Osteocyte (in vitro differentiated cells): ENCODE results near the gene RIPK3. TPM values are rescaled to one million over a fixed set of nuclear protein-coding genes. Genes with fewer than 3 reads are reported as not detected.

ENCODE experiments used
- DNase-seq: peaks from one replicate; pipeline ENCODE4 v3.0.0; 2021; ENCODE audit warnings: mixed read lengths; ENCODE audit not compliant: unreplicated experiment; ENCODE audit errors: extremely low spot score
- H3K27ac Mint-ChIP-seq: one replicate; pipeline ENCODE4 v1.8.0; 2021; ENCODE audit warnings: mild to moderate bottlenecking, mixed read lengths; ENCODE audit not compliant: unreplicated experiment
- H3K27me3 Mint-ChIP-seq: one replicate; pipeline ENCODE4 v1.8.0; 2021; ENCODE audit warnings: mixed read lengths; ENCODE audit not compliant: unreplicated experiment
- H3K36me3 Mint-ChIP-seq: one replicate; pipeline ENCODE4 v1.8.0; 2021; ENCODE audit warnings: mixed read lengths; ENCODE audit not compliant: unreplicated experiment
- H3K4me1 Mint-ChIP-seq: one replicate; pipeline ENCODE4 v1.8.0; 2021; ENCODE audit warnings: mixed read lengths; ENCODE audit not compliant: unreplicated experiment
- H3K4me3 Mint-ChIP-seq: one replicate; pipeline ENCODE4 v1.8.0; 2021; ENCODE audit warnings: mild to moderate bottlenecking, moderate library complexity, mixed read lengths; ENCODE audit not compliant: unreplicated experiment
- H3K9me3 Mint-ChIP-seq: one replicate; pipeline ENCODE4 v1.8.0; 2021; ENCODE audit warnings: mixed read lengths; ENCODE audit not compliant: unreplicated experiment
- total RNA-seq: library from RNA; stranded (reverse); gene quantifications from 2 replicates; pipeline ENCODE4 v1.2.1, GENCODE V29; 2021
- TF ChIP-seq, protein P1 (sequence below): fragments of 200-600 bp; sonication (generic); IDR thresholded peaks from 2 replicates; pipeline ENCODE4 v1.5.0; 2021; ENCODE audit warnings: antibody characterized with exemption, mild to moderate bottlenecking, moderate library complexity

Gene RIPK3
- total RNA-seq, 1 donor from 2014 or later = 0.78 TPM

DNA sequence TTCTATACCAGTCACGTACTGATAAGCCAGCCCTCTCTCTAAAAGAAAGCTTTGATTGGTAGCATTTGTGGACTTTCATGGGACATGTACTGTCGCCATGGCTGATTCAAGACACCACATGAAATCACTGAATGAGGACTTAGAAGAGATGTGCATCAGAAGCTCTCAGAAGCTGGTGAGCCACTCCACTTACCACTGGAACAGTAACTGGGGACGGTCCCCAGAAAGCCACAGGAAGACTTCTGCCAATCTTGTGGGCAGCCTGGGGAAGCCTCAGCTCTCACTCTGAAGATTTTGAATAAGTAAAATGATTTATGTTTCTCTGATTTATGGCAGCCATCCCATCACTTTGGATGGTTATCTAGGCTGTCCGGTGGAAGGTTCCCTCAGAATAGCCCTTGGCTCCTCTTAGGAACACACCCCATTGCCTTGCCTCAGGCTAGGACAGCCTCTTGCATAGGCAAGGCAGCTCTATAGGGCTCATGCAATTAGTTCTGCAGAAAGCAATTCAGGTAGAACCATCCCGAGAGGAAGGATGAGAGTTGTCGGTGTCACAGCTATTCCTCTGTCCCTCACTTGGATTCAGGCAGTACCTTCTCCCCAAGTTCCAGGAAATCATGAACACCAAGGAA is 50.0 kb downstream of the RIPK3 start:
- Mint-ChIP-seq H3K36me3 (peaks cover 16% of the 10 kb centered on the region), H3K9me3 (no peaks in the 10 kb centered on the region), H3K27me3 (no peaks in the 10 kb centered on the region), H3K4me3 (no peak overlapping the region), H3K4me1 (no peaks in the 10 kb centered on the region), H3K27ac (no peak overlapping the region)
- DNase-seq = no peak
- TF ChIP-seq, protein P1, sequence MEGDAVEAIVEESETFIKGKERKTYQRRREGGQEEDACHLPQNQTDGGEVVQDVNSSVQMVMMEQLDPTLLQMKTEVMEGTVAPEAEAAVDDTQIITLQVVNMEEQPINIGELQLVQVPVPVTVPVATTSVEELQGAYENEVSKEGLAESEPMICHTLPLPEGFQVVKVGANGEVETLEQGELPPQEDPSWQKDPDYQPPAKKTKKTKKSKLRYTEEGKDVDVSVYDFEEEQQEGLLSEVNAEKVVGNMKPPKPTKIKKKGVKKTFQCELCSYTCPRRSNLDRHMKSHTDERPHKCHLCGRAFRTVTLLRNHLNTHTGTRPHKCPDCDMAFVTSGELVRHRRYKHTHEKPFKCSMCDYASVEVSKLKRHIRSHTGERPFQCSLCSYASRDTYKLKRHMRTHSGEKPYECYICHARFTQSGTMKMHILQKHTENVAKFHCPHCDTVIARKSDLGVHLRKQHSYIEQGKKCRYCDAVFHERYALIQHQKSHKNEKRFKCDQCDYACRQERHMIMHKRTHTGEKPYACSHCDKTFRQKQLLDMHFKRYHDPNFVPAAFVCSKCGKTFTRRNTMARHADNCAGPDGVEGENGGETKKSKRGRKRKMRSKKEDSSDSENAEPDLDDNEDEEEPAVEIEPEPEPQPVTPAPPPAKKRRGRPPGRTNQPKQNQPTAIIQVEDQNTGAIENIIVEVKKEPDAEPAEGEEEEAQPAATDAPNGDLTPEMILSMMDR = no peak

- Mint-ChIP-seq H3K36me3 (peaks cover 11% of the 10 kb centered on the region), H3K9me3 (no peaks in the 10 kb centered on the region), H3K4me3 (no peak overlapping the region), H3K27me3 (no peaks in the 10 kb centered on the region), H3K27ac (no peak overlapping the region), H3K4me1 (peaks cover 5% of the 10 kb centered on the region)
- TF ChIP-seq, protein P1 = no peak
- DNase-seq = no peak
Measured at GRCh38 chr14:24286996-24287395, 52.8 kb downstream of the RIPK3 start.

Other genes starting within 250 kb of the RIPK3 start
- gene PCK2, start 245.7 kb downstream of the RIPK3 start, total RNA-seq = 66.0 and 75.1 TPM in 2 replicates
- gene DCAF11, start 225.2 kb downstream of the RIPK3 start, total RNA-seq = 50.2 and 52.8 TPM in 2 replicates
- gene NRL, start 225.0 kb downstream of the RIPK3 start, total RNA-seq = 1.2 and 1.9 TPM in 2 replicates
- gene FITM1, start 209.3 kb downstream of the RIPK3 start, total RNA-seq = 0.63 and 0.73 TPM in 2 replicates
- 154 and 156 TPM in 2 replicates for gene PSME1, start 203.8 kb downstream of the RIPK3 start, total RNA-seq
- gene EMC9, start 198.4 kb downstream of the RIPK3 start, total RNA-seq = 13.6 and 15.6 TPM in 2 replicates
- 86.2 and 91.8 TPM in 2 replicates for gene PSME2, start 193.4 kb downstream of the RIPK3 start, total RNA-seq
- gene RNF31, start 192.5 kb downstream of the RIPK3 start, total RNA-seq = 65.9 and 66.5 TPM in 2 replicates
- gene IRF9, start 178.7 kb downstream of the RIPK3 start, total RNA-seq = 58.9 and 62.5 TPM in 2 replicates
- 8.1 and 11.5 TPM in 2 replicates for gene REC8, start 167.9 kb downstream of the RIPK3 start, total RNA-seq
- 34.6 and 36.5 TPM in 2 replicates for gene IPO4, start 151.2 kb downstream of the RIPK3 start, total RNA-seq
- 69.5 and 81.8 TPM in 2 replicates for gene TM9SF1, start 144.6 kb downstream of the RIPK3 start, total RNA-seq
- not detected in 2 replicates for gene TSSK4, start 134.3 kb downstream of the RIPK3 start, total RNA-seq
- gene CHMP4A, start 126.5 kb downstream of the RIPK3 start, total RNA-seq = 38.1 and 45.3 TPM in 2 replicates
- gene MDP1, start 123.9 kb downstream of the RIPK3 start, total RNA-seq = 23.8 and 25.4 TPM in 2 replicates
- 158 and 164 TPM in 2 replicates for gene NEDD8, start 107.6 kb downstream of the RIPK3 start, total RNA-seq
- gene GMPR2, start 107.1 kb downstream of the RIPK3 start, total RNA-seq = 61.7 and 68.7 TPM in 2 replicates
- 69.2 and 75.7 TPM in 2 replicates for gene TINF2, start 97.4 kb downstream of the RIPK3 start, total RNA-seq
- 2.1 and 2.3 TPM in 2 replicates for gene TGM1, start 76.8 kb downstream of the RIPK3 start, total RNA-seq
- gene RABGGTA, start 68.4 kb downstream of the RIPK3 start, total RNA-seq = 26.1 and 30.8 TPM in 2 replicates
- 24.6 and 27.0 TPM in 2 replicates for gene DHRS1, start 40.2 kb downstream of the RIPK3 start, total RNA-seq
- 27.8 and 28.2 TPM in 2 replicates for gene NOP9, start 40.1 kb downstream of the RIPK3 start, total RNA-seq
- not detected in 2 replicates for gene CIDEB, start 32.0 kb downstream of the RIPK3 start, total RNA-seq
- 12.5 and 14.9 TPM in 2 replicates for gene LTB4R2, start 29.9 kb downstream of the RIPK3 start, total RNA-seq
- gene LTB4R, start 28.5 kb downstream of the RIPK3 start, total RNA-seq = 10.0 and 11.3 TPM in 2 replicates
- gene ADCY4, start 4.9 kb downstream of the RIPK3 start, total RNA-seq = 25.3 and 26.5 TPM in 2 replicates
- 197 and 223 TPM in 2 replicates for gene NFATC4, start 28.2 kb upstream of the RIPK3 start, total RNA-seq
- 39.6 and 40.2 TPM in 2 replicates for gene NYNRIN, start 59.0 kb upstream of the RIPK3 start, total RNA-seq
- gene CBLN3, start 89.7 kb upstream of the RIPK3 start, total RNA-seq = 5.5 and 6.1 TPM in 2 replicates
- gene KHNYN, start 90.0 kb upstream of the RIPK3 start, total RNA-seq = 59.9 and 60.9 TPM in 2 replicates
- gene SDR39U1, start 102.8 kb upstream of the RIPK3 start, total RNA-seq = 53.9 and 54.6 TPM in 2 replicates
- gene CMA1, start 168.3 kb upstream of the RIPK3 start, total RNA-seq = not detected in 2 replicates
- not detected in 2 replicates for gene CTSG, start 236.3 kb upstream of the RIPK3 start, total RNA-seq